SK-N-SH (cell line): ENCODE data around the gene TDRKH. TPM values are rescaled to one million over a fixed set of nuclear protein-coding genes. Genes with fewer than 3 reads are reported as not detected.

Experiments used
- CTCF ChIA-PET: fragments of 300-600, 350-600 bp; formaldehyde crosslinking; extraction: SDS; loops from one replicate; lab custom pipeline; 2021; lab: Yijun Ruan, JAX
- POLR2A ChIA-PET: fragments of 350-600 bp; sonication (Branson Sonifier 250); formaldehyde crosslinking; extraction: SDS; loops from one replicate; lab custom pipeline; 2020; ENCODE audit warnings: antibody characterized with exemption, inconsistent platforms; lab: Yijun Ruan, JAX
- DNase-seq: peaks from one replicate; pipeline ENCODE4 v3.0.0; 2012
- H2AFZ ChIP-seq: fragments of 200-600 bp; sonication (generic); 2 replicates; pipeline ENCODE4 v1.8.1; 2016; ENCODE audit warnings: antibody characterized with exemption, mild to moderate bottlenecking, low read depth
- H3F3A ChIP-seq: fragments of 200-600 bp; sonication (generic); replicated peaks from 2 replicates; pipeline ENCODE3; 2016; ENCODE audit warnings: antibody characterized with exemption, mild to moderate bottlenecking; ENCODE audit not compliant: insufficient read depth
- H3K27ac ChIP-seq, 2 experiments: fragments of 200-500 bp in 1 of 2; fragments of 200-600 bp in 1 of 2; sonication (Bioruptor generic) in 1 of 2; sonication (generic), shearing (Covaris generic) in 1 of 2; 2 replicates each; pipeline versions ENCODE4 v1.5.1 to v1.6.1; 2014 to 2016; ENCODE audit warnings: low read depth in 2 of 2, inconsistent platforms in 1 of 2, low read length in 1 of 2, mild to moderate bottlenecking in 1 of 2, mixed read lengths in 1 of 2
- H3K27me3 ChIP-seq: fragments of 200-600 bp; sonication (generic), shearing (Covaris generic); 2 replicates; pipeline ENCODE4 v1.6.1; 2016; ENCODE audit warnings: mixed run types; ENCODE audit not compliant: insufficient read depth
- H3K36me3 ChIP-seq, 2 experiments: fragments of 200-500 bp in 1 of 2; fragments of 200-600 bp in 1 of 2; sonication (Bioruptor generic) in 1 of 2; sonication (generic) in 1 of 2; replicated peaks in 1 of 2; 2 replicates each; pipeline versions ENCODE3 to v1.5.1; 2014 to 2016; ENCODE audit warnings: low read length in 1 of 2, mild to moderate bottlenecking in 1 of 2; ENCODE audit not compliant: insufficient read depth in 2 of 2, control insufficient read depth in 1 of 2
- H3K4me1 ChIP-seq, 2 experiments: fragments of 200-500 bp in 1 of 2; fragments of 200-600 bp in 1 of 2; sonication (Bioruptor generic) in 1 of 2; sonication (generic), shearing (Covaris generic) in 1 of 2; 2 replicates each; pipeline versions ENCODE4 v1.5.1 to v1.6.1; 2014 to 2016; ENCODE audit warnings: low read depth in 1 of 2, low read length in 1 of 2, mixed run types in 1 of 2; ENCODE audit not compliant: insufficient read depth in 2 of 2, control insufficient read depth in 1 of 2
- H3K4me2 ChIP-seq: fragments of 200-600 bp; sonication (generic), shearing (Covaris generic); 2 replicates; pipeline ENCODE4 v1.6.1; 2017; ENCODE audit warnings: mixed run types
- H3K4me3 ChIP-seq, 2 experiments: fragments of 200-500 bp in 1 of 2; fragments of 200-600 bp in 1 of 2; sonication (Bioruptor generic) in 1 of 2; sonication (generic), shearing (Covaris generic) in 1 of 2; 2 replicates each; pipeline versions ENCODE4 v1.5.1 to v1.8.1; 2014 to 2016; ENCODE audit warnings: low read depth in 2 of 2, inconsistent platforms in 1 of 2, low read length in 1 of 2, mild to moderate bottlenecking in 1 of 2, mixed read lengths in 1 of 2, moderate library complexity in 1 of 2
- H3K79me2 ChIP-seq: fragments of 200-600 bp; sonication (generic); 2 replicates; pipeline ENCODE4 v1.8.1; 2017; ENCODE audit warnings: mild to moderate bottlenecking; ENCODE audit not compliant: insufficient read depth
- H3K9ac ChIP-seq: fragments of 200-600 bp; sonication (generic); 2 replicates; pipeline ENCODE4 v1.6.1; 2017; ENCODE audit warnings: mixed run types
- H3K9me2 ChIP-seq: fragments of 200-600 bp; sonication (generic); 2 replicates; pipeline ENCODE4 v1.6.1; 2017; ENCODE audit warnings: mixed run types
- H3K9me3 ChIP-seq: fragments of 200-600 bp; sonication (generic); 2 replicates; pipeline ENCODE4 v1.6.1; 2017; ENCODE audit warnings: mixed run types, mild to moderate bottlenecking, moderate library complexity
- H4K20me1 ChIP-seq: fragments of 200-600 bp; sonication (generic); 2 replicates; pipeline ENCODE4 v1.6.1; 2017; ENCODE audit warnings: mild to moderate bottlenecking, mixed run types; ENCODE audit not compliant: insufficient read depth
- CHD2 ChIP-seq: fragments of 150-350 bp; IDR thresholded peaks from 2 replicates; pipeline ENCODE4 v1.6.1; 2018; ENCODE audit warnings: low read length; ENCODE audit not compliant: partially characterized antibody
- CTCF ChIP-seq: fragments of 200-600 bp; sonication (generic); IDR thresholded peaks from 2 replicates; pipeline ENCODE4 v1.6.1; 2017; ENCODE audit warnings: antibody characterized with exemption, mild to moderate bottlenecking, moderate library complexity
- EP300 ChIP-seq, 2 experiments: IDR thresholded peaks; 2 replicates each; pipeline versions ENCODE4 v1.4.0 to v1.6.1; 2012; ENCODE audit warnings: borderline replicate concordance in 1 of 2, low read depth in 1 of 2, low read length in 1 of 2
- EZH2phosphoT487 ChIP-seq: fragments of 200-600 bp; sonication (generic); IDR thresholded peaks from 2 replicates; pipeline ENCODE4 v1.6.1; 2017; ENCODE audit warnings: low read depth, mixed run types, mild to moderate bottlenecking, antibody characterized with exemption, moderate library complexity, borderline replicate concordance
- FOSL2 ChIP-seq: IDR thresholded peaks from 2 replicates; pipeline ENCODE4 v1.4.0; 2012; ENCODE audit warnings: low read depth, mild to moderate bottlenecking, moderate library complexity, borderline replicate concordance
- FOXM1 ChIP-seq: IDR thresholded peaks from 2 replicates; pipeline ENCODE4 v1.4.0; 2012; ENCODE audit warnings: low read depth, mild to moderate bottlenecking
- GABPA ChIP-seq: IDR thresholded peaks from 2 replicates; pipeline ENCODE4 v1.4.0; 2012; ENCODE audit warnings: low read depth, mild to moderate bottlenecking
- GATA2 ChIP-seq: sonication (generic); formaldehyde crosslinking; IDR thresholded peaks from 2 replicates; pipeline ENCODE4 v1.5.0; 2020; ENCODE audit warnings: mild to moderate bottlenecking, missing genetic modification reagents
- MAX ChIP-seq: IDR thresholded peaks from 2 replicates; pipeline ENCODE4 v1.4.0; 2012; ENCODE audit warnings: low read depth
- MEF2A ChIP-seq: IDR thresholded peaks from 2 replicates; pipeline ENCODE4 v1.4.0; 2012; ENCODE audit warnings: low read depth, borderline replicate concordance
- NFIC ChIP-seq: IDR thresholded peaks from 2 replicates; pipeline ENCODE4 v1.4.0; 2012; ENCODE audit warnings: borderline replicate concordance
- NRF1 ChIP-seq: IDR thresholded peaks from 2 replicates; pipeline ENCODE4 v1.6.1; 2012; ENCODE audit warnings: low read depth, mild to moderate bottlenecking, low read length
- PBX3 ChIP-seq: IDR thresholded peaks from 2 replicates; pipeline ENCODE4; 2012
- POLR2AphosphoS5 ChIP-seq: IDR thresholded peaks from 2 replicates; pipeline ENCODE4 v1.6.1; 2012; ENCODE audit warnings: low read depth, low read length
- REST ChIP-seq: IDR thresholded peaks from 2 replicates; pipeline ENCODE4 v1.6.1; 2012; ENCODE audit warnings: mild to moderate bottlenecking, low read depth, low read length, moderate library complexity
- RXRA ChIP-seq: IDR thresholded peaks from 2 replicates; pipeline ENCODE4 v1.4.0; 2012; ENCODE audit warnings: low read depth, mild to moderate bottlenecking, borderline replicate concordance
- SMC3 ChIP-seq: IDR thresholded peaks from 2 replicates; pipeline ENCODE4 v1.6.1; 2012; ENCODE audit warnings: low read depth, low read length, improper control_type of control experiment
- USF1 ChIP-seq: IDR thresholded peaks from 2 replicates; pipeline ENCODE4 v1.4.0; 2012; ENCODE audit warnings: low read depth, borderline replicate concordance
- USF2 ChIP-seq: fragments of 150-350 bp; IDR thresholded peaks from 2 replicates; pipeline ENCODE4 v1.6.1; 2017; ENCODE audit warnings: antibody characterized with exemption, low read length, low read depth, borderline replicate concordance
- WGBS: methylation state at CpG from one replicate; pipeline ENCODE4 v1.1.6; 2017; ENCODE audit warnings: low lambda C conversion rate; 5-methylcytosine and 5-hydroxymethylcytosine counted together
- polyA plus RNA-seq, 3 experiments: library from polyadenylated mRNA; depleted of rRNA; stranded (reverse); fragments of >200 nt; gene quantifications; 2 replicates each; pipeline ENCODE4 v1.2.3, GENCODE V29; 2012

The TDRKH gene
- polyA plus RNA-seq, 1 of the 3 experiments (the other 2 are of a cell fraction) = 1.9 TPM

- CTCF ChIA-PET = interaction anchor here (2.4 kb wide), 1 partner anchor 8 kb away, joined by 11 read pairs; no protein-coding TSS in a partner anchor
- Histone ChIP-seq H3K27ac (peak overlapping the region in 1 of 2 experiments; percentile 53; a peak in 1 of 4 replicates), H3K36me3 (no peaks in the 10 kb centered on the region), H4K20me1 (no peaks in the 10 kb centered on the region), H3F3A (no peaks in the 10 kb centered on the region), H3K9ac (no peak overlapping the region), H3K9me3 (no peaks in the 10 kb centered on the region), H3K79me2 (no peaks in the 10 kb centered on the region), H3K27me3 (no peaks in the 10 kb centered on the region), H3K9me2 (no peaks in the 10 kb centered on the region), H2AFZ (no peak overlapping the region), H3K4me3 (no peak overlapping the region), H3K4me1 (peaks cover 0 to 52% of the 10 kb centered on the region in 2 experiments; a peak in 1 of 4 replicates), H3K4me2 (no peak overlapping the region)
- no peak for DNase-seq
- POLR2A ChIA-PET = interaction anchor here (1.4 to 1.5 kb wide), 2 partner anchors 38 to 64 kb away, joined by 3 to 4 read pairs; partner anchors contain the start of gene MRPL9
- no peak for TF ChIP-seq MAX
- TF ChIP-seq PBX3 = no peak
- no peak for TF ChIP-seq GATA2 (CRISPR knock-in tag)
- no peak for TF ChIP-seq USF1
- TF ChIP-seq SMC3 = no peak
- TF ChIP-seq FOSL2 = no peak
- TF ChIP-seq POLR2AphosphoS5 = no peak
- no peak for TF ChIP-seq NFIC
- TF ChIP-seq MEF2A = no peak
- no peak for TF ChIP-seq EP300 (IDR thresholded peaks at IDR 0.05; ENCODE audit: borderline replicate concordance in 1 of 2, low read depth in 1 of 2, low read length in 1 of 2)
- TF ChIP-seq GABPA = no peak
- TF ChIP-seq REST = no peak
- TF ChIP-seq RXRA = no peak
- no peak for TF ChIP-seq CHD2
- TF ChIP-seq CTCF = no peak
- no peak for TF ChIP-seq NRF1
- TF ChIP-seq USF2 = no peak
- no peak for TF ChIP-seq FOXM1
- no peak for TF ChIP-seq EZH2phosphoT487
- WGBS = 78% methylated on average over 9 of the region's 9 CpGs
Measured at GRCh38 chr1:151827853-151828252, 37.6 kb upstream of the TDRKH start.
